Stimulated activated naive CD8-positive, alpha-beta T cell treated with anti-CD3 and anti-CD28 coated beads, Interleukin-15, amount 100 ng/mL, for 72 hours (primary cell): Measurements from ENCODE around the gene NXPE3.

Source experiments
- ATAC-seq: fragments of 150-1000 bp; cut with Tn5 transposase; 2 replicates; pipeline ENCODE4 v1.10.0; 2021; ENCODE audit warnings: mild to moderate bottlenecking, moderate library complexity
- DNase-seq, 2 donors: peaks; one replicate each; pipeline ENCODE4 v3.0.0; 2021 to 2022
- H3K27ac Mint-ChIP-seq, 2 donors: one replicate each; pipeline ENCODE4 v1.8.0; 2022; ENCODE audit warnings: mild to moderate bottlenecking in 2 of 2, mixed read lengths in 2 of 2, moderate library complexity in 2 of 2
- H3K27me3 Mint-ChIP-seq: one replicate; pipeline ENCODE4 v1.8.0; 2022; ENCODE audit warnings: mixed read lengths
- H3K4me1 Mint-ChIP-seq: one replicate; pipeline ENCODE4 v1.8.0; 2022; ENCODE audit warnings: mild to moderate bottlenecking, mixed read lengths
- H3K4me3 Mint-ChIP-seq, 2 donors: one replicate each; pipeline ENCODE4 v1.8.0; 2022; ENCODE audit warnings: mild to moderate bottlenecking in 2 of 2, mixed read lengths in 2 of 2, moderate library complexity in 1 of 2
- H3K9me3 Mint-ChIP-seq, 2 donors: one replicate each; pipeline ENCODE4 v1.8.0; 2022; ENCODE audit warnings: mixed read lengths in 2 of 2

The NXPE3 gene

GRCh38 chr3:101781166-101781565 lies 2.2 kb downstream of the NXPE3 start:
- no peak for ATAC-seq
- Mint-ChIP-seq H3K4me3 (peak overlapping the region; percentile 86 to 95), H3K9me3 (no peaks in the 10 kb centered on the region), H3K27me3 (no peaks in the 10 kb centered on the region), H3K4me1 (peaks cover 73% of the 10 kb centered on the region), H3K27ac (no peak overlapping the region)
- no peak for DNase-seq

GRCh38 chr3:101784855-101785613 lies 6.0 kb downstream of the NXPE3 start:
- Mint-ChIP-seq H3K27ac (peak overlapping the region; percentile 90 to 91), H3K9me3 (no peaks in the 10 kb centered on the region), H3K4me1 (peaks cover 67% of the 10 kb centered on the region), H3K27me3 (no peaks in the 10 kb centered on the region), H3K4me3 (peak overlapping the region; percentile 62 to 83)
- ATAC-seq (peak; percentile 80), DNase-seq (no peak)

GRCh38 chr3:101791778-101792177 lies 12.8 kb downstream of the NXPE3 start:
- peaks cover 57% of the 10 kb centered on the region for H3K4me1 Mint-ChIP-seq
- DNase-seq (no peak), ATAC-seq (no peak)
- H3K27me3 Mint-ChIP-seq, result no peaks in the 10 kb centered on the region
- peaks cover 13 to 16% of the 10 kb centered on the region in 2 donors for H3K9me3 Mint-ChIP-seq
- H3K27ac Mint-ChIP-seq, result no peak overlapping the region
- H3K4me3 Mint-ChIP-seq, result no peak overlapping the region

- ATAC-seq (no peak), DNase-seq (no peak)
- H3K9me3 Mint-ChIP-seq, result peaks cover 13 to 16% of the 10 kb centered on the region in 2 donors
- H3K27ac Mint-ChIP-seq, result no peak overlapping the region
- no peaks in the 10 kb centered on the region for H3K27me3 Mint-ChIP-seq
- H3K4me1 Mint-ChIP-seq, result peaks cover 58% of the 10 kb centered on the region
- no peak overlapping the region for H3K4me3 Mint-ChIP-seq
Observed at GRCh38 chr3:101796077-101796680, 17.2 kb downstream of the NXPE3 start.

DNA sequence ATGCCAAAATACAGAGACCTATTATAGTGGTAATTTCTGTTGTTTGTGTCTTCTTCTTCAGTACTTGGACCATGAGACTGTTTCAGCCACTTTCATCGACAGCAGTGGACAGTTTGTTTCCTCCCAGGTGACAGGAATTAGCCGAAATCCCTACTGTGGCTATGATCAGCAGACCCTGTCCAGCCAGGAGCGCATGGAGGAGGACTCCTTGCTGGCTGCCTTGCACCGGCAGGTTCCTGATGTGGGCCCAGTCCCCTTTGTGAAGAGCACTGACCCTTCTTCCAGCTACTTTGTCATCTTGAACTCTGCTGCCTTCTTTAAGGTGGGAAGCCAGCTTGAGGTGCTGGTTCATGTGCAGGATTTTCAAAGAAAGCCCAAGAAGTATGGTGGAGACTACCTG lies 22.2 kb downstream of the NXPE3 start:
- Mint-ChIP-seq H3K4me3 (no peak overlapping the region), H3K9me3 (no peaks in the 10 kb centered on the region), H3K4me1 (peaks cover 43% of the 10 kb centered on the region), H3K27me3 (no peaks in the 10 kb centered on the region), H3K27ac (peak overlapping the region in 1 of 2 donors; percentile 34)
- no peak for DNase-seq
- ATAC-seq, result no peak

- DNase-seq (no peak), ATAC-seq (no peak)
- no peaks in the 10 kb centered on the region for H3K27me3 Mint-ChIP-seq
- no peak overlapping the region for H3K27ac Mint-ChIP-seq
- H3K4me3 Mint-ChIP-seq, result no peak overlapping the region
- no peaks in the 10 kb centered on the region for H3K9me3 Mint-ChIP-seq
- peaks cover 35% of the 10 kb centered on the region for H3K4me1 Mint-ChIP-seq
Observed at GRCh38 chr3:101802179-101802578, 23.2 kb downstream of the NXPE3 start.

- Mint-ChIP-seq H3K27me3 (no peaks in the 10 kb centered on the region), H3K4me1 (peaks cover 42% of the 10 kb centered on the region), H3K27ac (no peak overlapping the region), H3K9me3 (no peaks in the 10 kb centered on the region), H3K4me3 (no peak overlapping the region)
- peak; percentile 99 for ATAC-seq
- peak; percentile 34 to 48 for DNase-seq
Observed at GRCh38 chr3:101803173-101803782, 24.3 kb downstream of the NXPE3 start.

GRCh38 chr3:101803939-101804338 lies 24.9 kb downstream of the NXPE3 start:
- DNase-seq (no peak), ATAC-seq (no peak)
- no peaks in the 10 kb centered on the region for H3K9me3 Mint-ChIP-seq
- no peak overlapping the region for H3K4me3 Mint-ChIP-seq
- peaks cover 45% of the 10 kb centered on the region for H3K4me1 Mint-ChIP-seq
- H3K27ac Mint-ChIP-seq, result no peak overlapping the region
- no peaks in the 10 kb centered on the region for H3K27me3 Mint-ChIP-seq

- no peaks in the 10 kb centered on the region for H3K27me3 Mint-ChIP-seq
- H3K4me3 Mint-ChIP-seq, result no peak overlapping the region
- no peak overlapping the region for H3K27ac Mint-ChIP-seq
- H3K9me3 Mint-ChIP-seq, result no peaks in the 10 kb centered on the region
- peaks cover 49% of the 10 kb centered on the region for H3K4me1 Mint-ChIP-seq
- no peak for DNase-seq
- no peak for ATAC-seq
Observed at GRCh38 chr3:101806491-101806890, 27.5 kb downstream of the NXPE3 start.

GRCh38 chr3:101807888-101808287 lies 28.9 kb downstream of the NXPE3 start:
- Mint-ChIP-seq H3K4me1 (peaks cover 57% of the 10 kb centered on the region), H3K4me3 (no peak overlapping the region), H3K9me3 (no peaks in the 10 kb centered on the region), H3K27me3 (no peaks in the 10 kb centered on the region), H3K27ac (peak overlapping the region in 1 of 2 donors; percentile 15)
- ATAC-seq (peak; percentile 54), DNase-seq (no peak)

DNA sequence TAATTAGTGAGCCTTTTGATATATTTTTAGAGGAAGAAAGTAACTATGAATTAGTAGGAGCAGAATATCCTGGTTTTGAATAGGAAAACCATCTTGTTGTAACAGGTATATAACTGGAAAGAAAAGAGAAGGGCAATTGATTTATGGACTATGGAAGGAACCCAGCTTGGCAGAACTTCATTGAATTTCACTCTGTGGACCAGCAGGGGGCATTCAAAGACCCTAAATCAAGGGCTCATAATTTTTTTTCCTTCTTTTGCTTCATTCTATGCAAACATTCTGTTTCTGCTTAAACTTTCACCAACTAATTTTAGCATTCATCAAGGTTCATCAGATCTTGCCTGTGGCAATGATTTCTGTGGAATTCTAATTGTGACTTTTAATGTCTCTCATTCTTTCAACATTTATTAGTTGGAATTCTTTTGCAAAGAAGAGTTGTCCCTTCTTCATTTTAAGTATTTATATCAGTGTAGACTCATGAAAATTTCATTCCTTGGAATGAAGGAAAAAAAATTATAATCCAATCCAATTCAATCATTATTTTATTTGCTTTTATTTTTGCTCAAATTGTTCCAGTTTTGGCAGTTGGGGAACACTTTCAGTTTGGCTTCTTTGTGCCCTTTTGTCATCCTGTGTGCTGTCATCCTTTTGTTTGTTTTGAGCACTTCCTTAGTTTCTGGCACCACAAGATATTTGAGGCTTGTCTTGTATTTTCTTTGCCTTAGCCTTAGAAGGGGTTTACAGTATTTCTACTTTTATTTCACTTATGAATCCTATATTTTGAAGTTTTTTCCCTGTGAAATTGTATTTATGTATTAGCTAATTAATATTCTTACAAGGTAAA lies 30.4 kb downstream of the NXPE3 start:
- H3K27ac Mint-ChIP-seq, result peak overlapping the region in 1 of 2 donors; percentile 44
- no peaks in the 10 kb centered on the region for H3K9me3 Mint-ChIP-seq

DNA sequence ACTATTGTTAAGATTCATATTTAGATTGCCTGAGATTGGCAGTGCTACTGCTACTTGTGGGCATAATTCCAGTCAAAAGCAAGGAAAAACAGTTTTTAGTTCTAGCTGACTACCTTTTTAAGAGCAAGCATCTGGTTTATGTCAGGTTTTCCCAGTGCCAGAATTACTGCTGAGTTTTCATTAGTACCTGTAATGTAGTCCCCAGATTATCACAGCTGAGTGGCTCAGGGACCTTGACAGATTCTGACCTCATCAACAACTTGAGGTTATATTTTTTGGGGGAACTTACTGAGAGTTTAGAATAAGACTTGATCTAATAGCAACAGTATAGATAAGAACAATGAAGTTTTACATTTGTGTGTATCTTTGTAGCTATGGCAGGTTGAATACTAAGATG lies 31.0 kb downstream of the NXPE3 start:
- peaks cover 62% of the 10 kb centered on the region for H3K4me1 Mint-ChIP-seq
- H3K27ac Mint-ChIP-seq, result no peak overlapping the region
- H3K9me3 Mint-ChIP-seq, result no peaks in the 10 kb centered on the region
- ATAC-seq (no peak), DNase-seq (no peak)
- H3K27me3 Mint-ChIP-seq, result no peaks in the 10 kb centered on the region
- H3K4me3 Mint-ChIP-seq, result no peak overlapping the region

More for the DNA sequence above, 30.4 kb downstream of the NXPE3 start:
- DNase-seq, result peak in 1 of 2 donors; percentile 24
- Mint-ChIP-seq H3K4me1 (peaks cover 62% of the 10 kb centered on the region), H3K27me3 (no peaks in the 10 kb centered on the region), H3K4me3 (peak overlapping the region in 1 of 2 donors; percentile 10)
- peak; percentile 64 for ATAC-seq

DNA sequence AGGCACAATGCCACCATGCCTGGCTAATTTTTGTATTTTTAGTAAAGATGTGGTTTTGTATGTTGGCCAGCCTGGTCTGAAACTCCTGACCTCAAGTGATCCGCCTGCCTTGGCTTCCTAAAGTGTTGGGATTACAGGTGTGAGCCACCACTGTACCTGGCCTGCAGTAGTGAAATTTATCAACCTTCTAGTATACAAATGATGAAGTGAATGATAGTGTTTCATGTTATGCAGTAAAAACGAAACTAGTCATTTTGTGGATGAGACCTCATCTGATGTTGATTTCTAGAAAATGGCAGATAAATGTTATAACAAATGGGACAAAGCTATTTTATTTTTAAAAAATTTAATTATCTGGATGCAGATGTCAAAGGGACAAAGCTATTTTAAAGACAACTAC lies 32.9 kb downstream of the NXPE3 start:
- DNase-seq (no peak), ATAC-seq (peak; percentile 47)
- Mint-ChIP-seq H3K27me3 (no peaks in the 10 kb centered on the region), H3K9me3 (no peaks in the 10 kb centered on the region), H3K27ac (no peak overlapping the region), H3K4me3 (no peak overlapping the region), H3K4me1 (peaks cover 73% of the 10 kb centered on the region)

GRCh38 chr3:101812895-101813294 lies 33.9 kb downstream of the NXPE3 start:
- ATAC-seq (no peak), DNase-seq (no peak)
- Mint-ChIP-seq H3K9me3 (no peaks in the 10 kb centered on the region), H3K4me1 (peaks cover 79% of the 10 kb centered on the region), H3K4me3 (no peak overlapping the region), H3K27ac (no peak overlapping the region), H3K27me3 (no peaks in the 10 kb centered on the region)

DNA sequence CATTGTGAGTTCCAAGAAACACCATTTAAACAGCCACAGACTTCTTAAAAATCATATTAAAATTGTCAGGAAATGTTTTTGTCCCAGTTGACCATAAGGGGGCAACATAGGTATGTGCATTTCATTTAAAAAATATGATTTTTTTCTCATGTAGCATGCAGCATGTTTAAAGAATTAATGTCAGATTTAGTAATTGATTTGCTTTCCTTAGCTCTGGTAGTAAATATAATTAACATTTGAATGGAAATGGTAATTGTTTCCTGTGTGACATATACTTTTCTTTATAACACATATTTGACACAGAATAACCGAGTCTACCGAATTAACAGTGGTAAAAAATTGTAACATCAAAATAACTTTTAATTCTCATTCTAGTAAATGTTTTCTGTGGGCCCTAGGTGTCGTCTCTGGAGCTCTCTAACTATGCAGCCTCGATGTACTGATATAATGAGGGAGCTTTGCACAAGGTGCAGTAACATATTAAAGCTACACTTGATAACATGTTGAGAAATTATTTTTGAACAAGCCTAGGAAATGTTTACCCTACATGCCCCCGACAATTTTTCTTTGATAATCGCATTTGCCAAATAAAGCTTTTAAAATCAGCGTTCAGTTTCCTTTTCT lies 34.9 kb downstream of the NXPE3 start:
- Mint-ChIP-seq H3K4me3 (no peak overlapping the region), H3K9me3 (no peaks in the 10 kb centered on the region), H3K4me1 (peaks cover 80% of the 10 kb centered on the region), H3K27ac (no peak overlapping the region), H3K27me3 (no peaks in the 10 kb centered on the region)
- no peak for ATAC-seq
- DNase-seq, result no peak
